Neural progenitor cell (in vitro differentiated cells): ENCODE results near the gene CCAR1. TPM values are rescaled to one million over a fixed set of nuclear protein-coding genes. Genes with fewer than 3 reads are reported as not detected.

Experiments used
- DNase-seq: peaks from one replicate; pipeline ENCODE4 v3.0.0-alpha.2; 2016; ENCODE audit warnings: low spot score
- H2AFZ ChIP-seq: fragments of 200-600 bp; sonication (generic); replicated peaks from 2 replicates; pipeline ENCODE4 v1.6.1; 2016; ENCODE audit warnings: antibody characterized with exemption
- H3F3A ChIP-seq: fragments of 200-600 bp; sonication (generic); 2 replicates; pipeline ENCODE4 v1.6.1; 2016; ENCODE audit warnings: antibody characterized with exemption, low read depth
- H3K27ac ChIP-seq: fragments of 200-600 bp; sonication (generic); 2 replicates; pipeline ENCODE4 v1.5.1; 2016; ENCODE audit warnings: mild to moderate bottlenecking
- H3K27me3 ChIP-seq: fragments of 200-600 bp; sonication (generic); 2 replicates; pipeline ENCODE4 v1.6.1; 2016; ENCODE audit warnings: mild to moderate bottlenecking, moderate library complexity
- H3K36me3 ChIP-seq: fragments of 200-600 bp; sonication (generic); 2 replicates; pipeline ENCODE4 v1.5.1; 2016
- H3K4me1 ChIP-seq: fragments of 200-600 bp; sonication (generic); 2 replicates; pipeline ENCODE4 v1.6.1; 2016; ENCODE audit warnings: mixed run types
- H3K4me2 ChIP-seq: fragments of 200-600 bp; sonication (generic); 2 replicates; pipeline ENCODE4 v1.6.1; 2016
- H3K4me3 ChIP-seq: fragments of 200-600 bp; sonication (generic); 2 replicates; pipeline ENCODE4 v1.5.1; 2016
- H3K79me2 ChIP-seq: fragments of 200-600 bp; sonication (generic); 2 replicates; pipeline ENCODE4 v1.6.1; 2016; ENCODE audit warnings: low read depth
- H3K9ac ChIP-seq: fragments of 200-600 bp; sonication (generic); 2 replicates; pipeline ENCODE4 v1.6.1; 2016
- H3K9me3 ChIP-seq: fragments of 200-600 bp; sonication (generic); 2 replicates; pipeline ENCODE4 v1.5.1; 2016; ENCODE audit warnings: low read depth
- H4K20me1 ChIP-seq: fragments of 200-600 bp; sonication (generic); 2 replicates; pipeline ENCODE4 v1.6.1; 2016; ENCODE audit warnings: low read depth
- H3K27ac Mint-ChIP-seq: 3 replicates; pipeline ENCODE4 v1.8.0; 2021; ENCODE audit warnings: mixed read lengths
- H3K27me3 Mint-ChIP-seq: 2 replicates; pipeline ENCODE4 v1.8.0; 2022; ENCODE audit warnings: low read depth, mild to moderate bottlenecking, inconsistent platforms, moderate library complexity, mixed read lengths; ENCODE audit not compliant: insufficient read depth
- H3K36me3 Mint-ChIP-seq: 3 replicates; pipeline ENCODE4 v1.8.0; 2021; ENCODE audit warnings: mixed read lengths
- H3K4me1 Mint-ChIP-seq: 3 replicates; pipeline ENCODE4 v1.8.0; 2021; ENCODE audit warnings: mixed read lengths
- H3K4me3 Mint-ChIP-seq: 3 replicates; pipeline ENCODE4 v1.8.0; 2021; ENCODE audit warnings: mild to moderate bottlenecking, moderate library complexity, mixed read lengths
- H3K9me3 Mint-ChIP-seq: 3 replicates; pipeline ENCODE4 v1.8.0; 2020; ENCODE audit warnings: mixed read lengths
- EZH2 ChIP-seq: fragments of 200-600 bp; sonication (generic); IDR thresholded peaks from 2 replicates; pipeline ENCODE4 v1.6.1; 2017; ENCODE audit warnings: antibody characterized with exemption, mild to moderate bottlenecking, moderate library complexity
- EZH2phosphoT487 ChIP-seq: fragments of 200-600 bp; sonication (generic); IDR thresholded peaks from 2 replicates; pipeline ENCODE4 v1.6.1; 2017; ENCODE audit warnings: antibody characterized with exemption
- total RNA-seq: library from RNA; depleted of rRNA; stranded (reverse); fragments of >200 nt; gene quantifications from 2 replicates; pipeline ENCODE4 v1.2.3, GENCODE V29; 2015; ENCODE audit warnings: low replicate concordance
- TF ChIP-seq, protein P1 (sequence below): fragments of 200-600 bp; sonication (generic); IDR thresholded peaks from 2 replicates; pipeline ENCODE4 v1.5.1; 2017; ENCODE audit warnings: antibody characterized with exemption, mild to moderate bottlenecking

The CCAR1 gene
- total RNA-seq, 1 donor from 2014 or later = 141 TPM

DNA sequence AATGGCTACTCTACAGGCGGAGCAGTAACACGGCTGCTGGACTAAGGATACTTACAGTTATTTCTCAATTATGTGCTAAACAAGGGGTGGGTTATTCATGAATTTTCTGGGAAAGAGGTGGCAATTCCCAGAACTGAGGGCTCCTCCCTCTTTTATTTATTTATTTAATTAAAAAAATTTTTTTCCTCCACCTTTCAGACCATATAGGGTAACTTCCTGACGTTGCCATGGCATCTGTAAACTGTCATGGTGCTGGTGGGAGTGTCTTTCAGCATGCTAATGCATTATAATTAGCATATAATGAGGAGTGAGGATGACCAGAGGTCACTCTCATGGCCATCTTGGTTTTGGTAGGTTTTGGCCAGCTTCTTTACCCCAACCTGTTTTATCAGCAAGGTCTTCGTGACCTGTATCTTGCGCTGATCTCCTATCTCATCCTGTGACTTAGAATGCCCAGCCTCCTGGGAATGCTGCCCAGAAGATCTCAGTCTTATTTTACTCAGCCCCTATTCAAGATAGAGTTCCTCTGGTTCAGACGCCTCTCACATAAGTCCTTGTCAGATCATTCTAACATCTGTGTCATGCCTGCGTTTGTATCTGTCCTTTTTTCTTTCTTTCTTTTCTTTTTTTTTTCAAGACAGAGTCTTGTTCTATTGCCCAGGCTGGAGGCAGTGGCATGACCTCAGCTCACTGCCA is 90.4 kb downstream of the CCAR1 start:
- Histone ChIP-seq H3K9ac (no peak overlapping the region), H3K4me3 (no peak overlapping the region), H3K36me3 (no peaks in the 10 kb centered on the region), H2AFZ (no peak overlapping the region), H3F3A (peaks cover 12% of the 10 kb centered on the region), H3K27ac (no peak overlapping the region), H3K79me2 (no peaks in the 10 kb centered on the region), H3K27me3 (no peaks in the 10 kb centered on the region), H3K4me1 (peaks cover 12% of the 10 kb centered on the region), H3K4me2 (no peak overlapping the region), H4K20me1 (no peaks in the 10 kb centered on the region), H3K9me3 (no peaks in the 10 kb centered on the region)
- Mint-ChIP-seq H3K4me1 (peaks cover 12% of the 10 kb centered on the region), H3K9me3 (no peaks in the 10 kb centered on the region), H3K4me3 (no peak overlapping the region), H3K27me3 (peaks cover 2% of the 10 kb centered on the region), H3K27ac (no peak overlapping the region), H3K36me3 (no peaks in the 10 kb centered on the region)
- no peak for TF ChIP-seq EZH2
- TF ChIP-seq EZH2phosphoT487 = no peak
- TF ChIP-seq, protein P1, sequence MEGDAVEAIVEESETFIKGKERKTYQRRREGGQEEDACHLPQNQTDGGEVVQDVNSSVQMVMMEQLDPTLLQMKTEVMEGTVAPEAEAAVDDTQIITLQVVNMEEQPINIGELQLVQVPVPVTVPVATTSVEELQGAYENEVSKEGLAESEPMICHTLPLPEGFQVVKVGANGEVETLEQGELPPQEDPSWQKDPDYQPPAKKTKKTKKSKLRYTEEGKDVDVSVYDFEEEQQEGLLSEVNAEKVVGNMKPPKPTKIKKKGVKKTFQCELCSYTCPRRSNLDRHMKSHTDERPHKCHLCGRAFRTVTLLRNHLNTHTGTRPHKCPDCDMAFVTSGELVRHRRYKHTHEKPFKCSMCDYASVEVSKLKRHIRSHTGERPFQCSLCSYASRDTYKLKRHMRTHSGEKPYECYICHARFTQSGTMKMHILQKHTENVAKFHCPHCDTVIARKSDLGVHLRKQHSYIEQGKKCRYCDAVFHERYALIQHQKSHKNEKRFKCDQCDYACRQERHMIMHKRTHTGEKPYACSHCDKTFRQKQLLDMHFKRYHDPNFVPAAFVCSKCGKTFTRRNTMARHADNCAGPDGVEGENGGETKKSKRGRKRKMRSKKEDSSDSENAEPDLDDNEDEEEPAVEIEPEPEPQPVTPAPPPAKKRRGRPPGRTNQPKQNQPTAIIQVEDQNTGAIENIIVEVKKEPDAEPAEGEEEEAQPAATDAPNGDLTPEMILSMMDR = no peak
- DNase-seq = no peak

GRCh38 chr10:68812420-68812819 is 91.4 kb downstream of the CCAR1 start:
- Histone ChIP-seq H3K9ac (no peak overlapping the region), H3K9me3 (no peaks in the 10 kb centered on the region), H3K27ac (no peak overlapping the region), H2AFZ (no peak overlapping the region), H4K20me1 (no peaks in the 10 kb centered on the region), H3K4me3 (no peak overlapping the region), H3K4me2 (no peak overlapping the region), H3F3A (peaks cover 12% of the 10 kb centered on the region), H3K36me3 (no peaks in the 10 kb centered on the region), H3K4me1 (peaks cover 12% of the 10 kb centered on the region), H3K79me2 (no peaks in the 10 kb centered on the region), H3K27me3 (no peaks in the 10 kb centered on the region)
- Mint-ChIP-seq H3K27me3 (no peaks in the 10 kb centered on the region), H3K36me3 (no peaks in the 10 kb centered on the region), H3K4me3 (no peak overlapping the region), H3K4me1 (peaks cover 12% of the 10 kb centered on the region), H3K9me3 (no peaks in the 10 kb centered on the region), H3K27ac (peak overlapping the region; percentile 46)
- DNase-seq = no peak
- no peak for TF ChIP-seq EZH2phosphoT487
- TF ChIP-seq EZH2 = no peak
- TF ChIP-seq, protein P1 = no peak

DNA sequence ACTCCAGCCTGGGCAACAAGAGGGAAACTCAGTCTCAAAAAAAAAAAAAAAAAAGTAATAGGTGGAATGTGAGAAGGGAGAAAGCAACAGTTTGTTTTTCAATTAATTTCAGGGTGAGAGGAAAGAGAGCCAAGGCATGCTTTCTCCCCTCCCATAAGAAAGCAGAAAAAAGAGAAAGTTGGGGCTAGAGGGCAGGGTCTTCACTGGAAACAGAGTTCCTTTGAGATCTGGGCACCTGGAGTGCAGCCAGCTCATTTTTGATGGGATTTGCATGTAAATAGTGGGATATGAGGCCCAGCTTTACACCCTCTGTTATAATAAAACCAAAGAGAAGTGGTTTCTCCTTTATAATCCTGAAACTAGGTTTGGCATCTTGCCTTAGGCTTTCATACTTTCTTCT is 92.5 kb downstream of the CCAR1 start:
- Histone ChIP-seq H2AFZ (peak overlapping the region; percentile 94), H3K9me3 (no peaks in the 10 kb centered on the region), H3F3A (peaks cover 12% of the 10 kb centered on the region), H3K4me1 (peaks cover 12% of the 10 kb centered on the region), H3K27me3 (no peaks in the 10 kb centered on the region), H3K9ac (no peak overlapping the region), H3K4me2 (peak overlapping the region; percentile 62), H3K36me3 (no peaks in the 10 kb centered on the region), H4K20me1 (no peaks in the 10 kb centered on the region), H3K27ac (peak overlapping the region; percentile 73), H3K79me2 (no peaks in the 10 kb centered on the region), H3K4me3 (no peak overlapping the region)
- H3K4me3 Mint-ChIP-seq = no peak overlapping the region
- H3K36me3 Mint-ChIP-seq = no peaks in the 10 kb centered on the region
- H3K27ac Mint-ChIP-seq = no peak overlapping the region
- peaks cover 12% of the 10 kb centered on the region for H3K4me1 Mint-ChIP-seq
- no peaks in the 10 kb centered on the region for H3K27me3 Mint-ChIP-seq
- no peaks in the 10 kb centered on the region for H3K9me3 Mint-ChIP-seq
- DNase-seq = peak; percentile 23
- no peak for TF ChIP-seq EZH2phosphoT487
- TF ChIP-seq EZH2 = no peak
- TF ChIP-seq, protein P1 = no peak
